ENCODE measurements around the gene EML5.
"Not testable (repeated sequence)": the region's sequence is repeated elsewhere in the genome, so short reads cannot be mapped to it uniquely, and the experiment has no call there.

Gene EML5

GRCh38 chr14:88792473-88793258 is at the start of gene EML5:
EML5 (minus strand) TSS chr14:88792953; CDS start chr14:88792503, 450 bp downstream.
- DNase-seq: peak; percentile 40

- no peak for DNase-seq
These were observed 49.7 kb upstream of the EML5 start for GRCh38 chr14:88842414-88842813.

- no peak for DNase-seq
These were observed 49.0 kb upstream of the EML5 start for GRCh38 chr14:88841741-88842140.

GRCh38 chr14:88840926-88841325 is 48.2 kb upstream of the EML5 start:
- no peak for DNase-seq

- DNase-seq: no peak
These were observed 45.3 kb upstream of the EML5 start for GRCh38 chr14:88838015-88838414.

GRCh38 chr14:88837495-88837894 is 44.7 kb upstream of the EML5 start:
- no peak for DNase-seq

- no peak for DNase-seq
These were observed 42.9 kb upstream of the EML5 start for GRCh38 chr14:88835661-88836060.

- DNase-seq: no peak
These were observed 42.2 kb upstream of the EML5 start for GRCh38 chr14:88834883-88835431.

GRCh38 chr14:88831284-88831683 is 38.5 kb upstream of the EML5 start:
- DNase-seq: no peak

GRCh38 chr14:88829685-88830302 is 37.0 kb upstream of the EML5 start:
- no peak for DNase-seq

GRCh38 chr14:88829188-88829587 is 36.4 kb upstream of the EML5 start:
- DNase-seq: no peak

- no peak for DNase-seq
These were observed 32.8 kb upstream of the EML5 start for GRCh38 chr14:88825503-88825902.

- DNase-seq: no peak
These were observed 32.3 kb upstream of the EML5 start for GRCh38 chr14:88825078-88825458.

GRCh38 chr14:88824314-88825077 is 31.7 kb upstream of the EML5 start, which contains the start of gene TTC8:
TTC8 (plus strand) TSS chr14:88824651; CDS start chr14:88824708, 57 bp downstream.
- peak; percentile 40 for DNase-seq

GRCh38 chr14:88823968-88824313 is 31.2 kb upstream of the EML5 start:
- no peak for DNase-seq

GRCh38 chr14:88821888-88822287 is 29.1 kb upstream of the EML5 start:
- no peak for DNase-seq

GRCh38 chr14:88821378-88821777 is 28.6 kb upstream of the EML5 start:
- DNase-seq: no peak

GRCh38 chr14:88819674-88820073 is 26.9 kb upstream of the EML5 start:
- DNase-seq: not testable (repeated sequence)

- DNase-seq: no peak
These were observed 25.3 kb upstream of the EML5 start for GRCh38 chr14:88818018-88818417.

GRCh38 chr14:88815980-88816379 is 23.2 kb upstream of the EML5 start:
- DNase-seq: no peak

- no peak for DNase-seq
These were observed 15.6 kb upstream of the EML5 start for GRCh38 chr14:88808359-88808758.

GRCh38 chr14:88804477-88804876 is 11.7 kb upstream of the EML5 start:
- no peak for DNase-seq

- no peak for DNase-seq
These were observed 11.3 kb upstream of the EML5 start for GRCh38 chr14:88804035-88804434.

- no peak for DNase-seq
These were observed 9.8 kb upstream of the EML5 start for GRCh38 chr14:88802596-88802995.

All from NCI-H2029 (cell line).